Frontal cortex (tissue), 4 donors: ENCODE measurements around the gene LAYN. TPM values are rescaled to one million over a fixed set of nuclear protein-coding genes. Genes with fewer than 3 reads are reported as not detected.

Source experiments
- DNase-seq, 2 donors: peaks; one replicate each; pipeline ENCODE4 v3.0.0; 2012; ENCODE audit warnings: low spot score in 2 of 2
- FAIRE-seq: peaks from 2 replicates; lab custom pipeline; 2012; peaks lifted over from hg19 to GRCh38; lab: Jason Lieb, UNC
- total RNA-seq: library from RNA; depleted of rRNA; stranded (reverse); fragments of >200 nt; gene quantifications from one replicate; pipeline ENCODE4 v1.2.3, GENCODE V29; 2014
- donor health status: control.
- donor health status: control.
- donor health status: control.

Gene LAYN, protein sequence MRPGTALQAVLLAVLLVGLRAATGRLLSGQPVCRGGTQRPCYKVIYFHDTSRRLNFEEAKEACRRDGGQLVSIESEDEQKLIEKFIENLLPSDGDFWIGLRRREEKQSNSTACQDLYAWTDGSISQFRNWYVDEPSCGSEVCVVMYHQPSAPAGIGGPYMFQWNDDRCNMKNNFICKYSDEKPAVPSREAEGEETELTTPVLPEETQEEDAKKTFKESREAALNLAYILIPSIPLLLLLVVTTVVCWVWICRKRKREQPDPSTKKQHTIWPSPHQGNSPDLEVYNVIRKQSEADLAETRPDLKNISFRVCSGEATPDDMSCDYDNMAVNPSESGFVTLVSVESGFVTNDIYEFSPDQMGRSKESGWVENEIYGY
- total RNA-seq: 4.1 TPM

DNA sequence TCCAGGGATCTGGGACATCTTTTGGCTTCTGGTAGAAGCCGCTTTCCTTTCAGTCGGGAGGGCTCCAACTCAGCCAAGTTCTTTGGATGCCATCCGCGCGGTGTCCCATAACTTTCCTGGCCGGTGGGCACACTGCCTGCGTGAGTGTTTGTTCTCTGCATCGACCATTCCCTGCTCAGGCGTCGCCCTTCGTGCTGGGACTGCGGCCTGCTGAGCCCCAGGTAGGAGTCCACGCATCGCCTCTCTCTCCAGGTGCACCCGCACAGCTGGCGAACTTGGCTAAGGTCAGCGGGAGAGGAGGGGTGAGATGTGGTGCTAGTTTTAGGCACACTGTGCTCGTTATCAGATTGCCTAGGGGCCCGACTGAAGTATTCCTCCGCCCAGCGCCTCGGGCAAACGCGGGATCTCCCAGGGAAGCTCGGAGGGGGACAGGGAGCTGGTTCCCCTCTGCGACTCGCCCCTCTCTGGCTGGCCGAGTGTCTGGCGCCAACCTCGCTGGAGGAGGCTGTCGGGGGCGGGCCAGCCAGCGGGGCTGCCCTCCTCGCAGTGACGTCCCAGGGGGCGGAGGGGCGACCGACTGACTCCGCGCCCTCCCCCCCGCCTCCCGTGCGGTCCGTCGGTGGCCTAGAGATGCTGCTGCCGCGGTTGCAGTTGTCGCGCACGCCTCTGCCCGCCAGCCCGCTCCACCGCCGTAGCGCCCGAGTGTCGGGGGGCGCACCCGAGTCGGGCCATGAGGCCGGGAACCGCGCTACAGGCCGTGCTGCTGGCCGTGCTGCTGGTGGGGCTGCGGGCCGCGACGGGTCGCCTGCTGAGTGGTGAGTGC lies at the start of gene LAYN:
LAYN (plus strand) TSS at position 607 of the 823 bp plus-strand sequence; CDS start at position 731, 124 bp downstream.
- FAIRE-seq: no peak
- DNase-seq: peak; percentile 77 to 80

DNA sequence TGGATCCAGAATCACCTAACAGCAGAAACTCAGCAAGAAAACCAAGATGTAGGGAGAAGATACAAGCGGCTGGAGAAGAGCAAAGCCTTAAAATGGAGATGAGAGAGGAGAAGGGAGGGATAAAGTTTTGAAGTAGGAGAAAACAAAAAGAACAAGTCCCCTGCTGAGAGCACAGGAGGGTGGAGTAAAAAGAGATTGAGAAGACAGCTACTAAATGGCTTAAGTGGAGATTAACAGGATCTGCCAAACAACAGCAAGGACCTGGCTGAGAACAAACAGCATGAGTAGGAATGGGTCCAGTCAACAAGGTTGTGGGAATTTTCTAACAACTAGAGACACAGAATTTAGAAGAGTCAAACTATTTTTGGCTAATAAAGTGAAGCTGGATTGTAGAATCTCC lies 46.5 kb upstream of the LAYN start:
- DNase-seq (no peak), FAIRE-seq (no peak)

DNA sequence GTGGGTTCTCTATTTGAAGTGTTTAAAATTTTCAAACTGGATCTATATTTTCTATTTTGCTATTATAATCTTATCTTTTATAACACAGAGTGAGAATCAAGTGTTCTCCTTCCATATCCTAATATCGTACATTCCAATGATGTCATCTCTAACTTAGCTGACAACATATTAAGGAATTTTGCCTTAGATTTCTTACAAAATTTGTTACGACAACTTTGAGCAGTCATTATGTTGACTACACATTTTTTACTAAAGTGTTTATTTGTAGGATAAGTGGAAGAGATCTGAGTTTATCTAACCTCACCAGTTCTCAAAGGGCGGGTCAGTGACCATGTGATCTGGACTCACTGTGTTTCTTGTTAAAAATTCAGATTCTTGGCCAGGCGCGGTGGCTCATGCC lies 41.0 kb upstream of the LAYN start:
- no peak for FAIRE-seq
- no peak for DNase-seq

DNA sequence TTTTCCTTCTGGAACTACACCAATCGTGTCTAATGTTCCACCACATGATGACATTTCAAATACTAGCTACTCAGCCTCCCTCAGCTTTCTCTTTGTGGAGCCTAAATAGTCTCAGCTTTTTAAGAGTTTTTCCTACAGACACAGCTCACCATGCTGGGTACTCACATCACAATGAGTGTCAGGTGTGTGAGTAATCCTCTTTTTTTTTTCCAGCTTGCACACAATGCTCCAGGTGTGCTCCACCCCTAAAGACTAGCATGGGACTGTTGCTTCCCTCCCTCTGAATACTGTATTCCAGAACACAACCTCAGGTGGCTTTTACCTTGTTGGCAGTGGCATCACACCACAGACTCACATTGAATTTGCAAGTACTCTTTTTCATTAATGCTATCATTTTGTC lies 40.0 kb upstream of the LAYN start:
- DNase-seq: no peak
- no peak for FAIRE-seq

DNA sequence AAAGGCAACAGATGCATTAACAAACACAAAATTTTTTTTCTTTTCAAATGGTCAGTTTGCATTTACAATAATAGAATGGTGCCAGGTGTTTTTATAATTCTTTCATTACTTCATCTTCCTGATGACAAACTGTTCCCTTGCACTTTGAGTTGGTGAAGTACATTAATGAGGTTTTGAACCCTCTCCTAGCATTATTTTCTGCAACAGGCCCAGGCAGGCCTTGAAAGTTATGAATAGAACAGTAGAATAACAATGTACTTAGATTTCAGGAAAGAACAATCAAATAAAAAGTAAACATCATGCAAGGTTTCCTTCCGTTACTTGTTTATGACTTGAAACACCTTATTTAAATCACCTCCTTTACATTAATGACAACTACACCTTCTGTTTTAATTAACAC lies 37.9 kb upstream of the LAYN start:
- DNase-seq: no peak
- FAIRE-seq: no peak

DNA sequence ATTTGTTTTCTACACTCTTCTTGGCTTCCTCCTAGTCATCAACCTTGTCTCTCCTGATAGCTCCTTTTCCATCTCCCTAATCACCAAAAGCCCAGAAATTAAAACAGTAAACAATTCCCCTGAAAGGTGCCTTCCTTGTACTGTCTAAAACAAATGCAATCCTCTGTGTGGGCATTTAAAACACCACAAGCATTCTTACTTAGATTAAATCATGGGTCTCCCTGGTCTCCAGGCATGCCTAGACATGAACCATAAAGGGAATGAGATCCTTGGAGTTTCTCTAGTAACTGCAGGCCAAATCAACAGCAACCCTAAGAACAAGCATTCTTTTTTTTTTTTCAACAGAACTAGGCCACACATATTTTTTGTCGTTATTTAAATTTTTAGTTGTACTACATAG lies 30.2 kb upstream of the LAYN start:
- no peak for FAIRE-seq

DNA sequence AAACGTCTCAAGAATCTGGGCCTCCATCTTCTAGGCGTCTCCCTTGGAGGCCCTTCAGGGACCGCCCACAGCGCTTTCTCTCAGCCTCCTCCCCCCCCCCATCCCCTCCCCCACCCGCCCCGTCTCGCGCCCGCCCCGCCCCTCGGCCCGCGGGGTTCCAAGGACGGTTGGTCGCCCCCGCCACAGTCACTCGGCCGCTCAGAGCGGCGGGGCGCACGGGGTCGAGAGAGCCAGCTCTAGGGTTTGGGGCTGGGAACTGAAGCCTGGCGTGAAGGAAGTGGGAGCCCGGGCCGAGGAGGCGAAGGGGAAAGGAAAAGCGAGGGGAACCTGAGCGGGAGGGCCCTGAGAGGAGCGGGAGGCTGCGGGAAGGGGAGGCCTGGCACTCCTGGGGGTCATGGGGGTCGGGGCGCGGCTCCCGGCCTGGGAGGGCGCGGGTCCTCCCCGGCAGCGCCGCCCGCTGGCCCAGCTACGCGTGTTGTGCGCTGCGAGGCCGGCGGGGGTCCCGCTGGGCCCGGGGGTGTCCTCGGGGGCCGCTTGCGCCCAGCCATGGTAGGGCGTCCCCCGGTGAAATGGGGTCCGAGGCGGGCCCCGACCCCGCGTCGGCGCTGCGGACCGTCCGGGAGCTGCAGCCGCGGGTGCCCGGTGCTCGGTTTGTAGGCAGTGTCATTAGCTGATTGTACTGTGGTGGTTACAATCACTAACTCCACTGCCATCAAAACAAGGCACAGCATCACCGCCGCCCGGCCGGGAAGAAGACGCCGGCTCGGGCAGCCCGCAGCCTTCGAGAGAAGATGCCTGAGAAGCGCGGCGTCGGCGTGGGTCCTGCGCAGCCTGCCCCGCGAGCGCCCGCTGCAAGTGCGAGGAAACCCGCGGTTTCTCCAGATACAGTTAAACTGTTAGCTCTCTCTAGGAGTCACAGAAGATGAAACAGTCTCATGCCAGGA lies 28.0 kb upstream of the LAYN start, which contains the start of gene BTG4:
BTG4 (minus strand) TSS at position 91 of the 944 bp plus-strand sequence. CDS start 13,610 bp downstream, outside the sequence.
- FAIRE-seq (no peak), DNase-seq (peak; percentile 35 to 36)

More for the DNA sequence above, 30.2 kb upstream of the LAYN start:
- no peak for DNase-seq

DNA sequence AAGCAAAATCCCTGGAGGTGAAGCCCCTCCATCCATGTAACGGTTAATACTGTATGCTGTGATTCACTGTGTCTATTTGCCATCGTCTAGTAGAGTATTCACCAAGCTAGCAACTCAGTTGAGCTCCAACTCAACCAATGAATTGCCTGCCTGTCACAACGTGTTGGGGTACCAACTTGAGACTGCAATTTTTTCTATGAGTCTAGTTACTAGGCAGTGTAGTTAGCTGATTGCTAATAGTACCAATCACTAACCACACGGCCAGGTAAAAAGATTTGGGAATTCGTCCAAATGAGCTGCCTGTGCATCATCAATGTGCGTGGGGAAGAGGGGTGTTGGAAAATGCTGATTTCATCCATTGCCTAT lies 27.3 kb upstream of the LAYN start:
- FAIRE-seq (no peak), DNase-seq (no peak)

DNA sequence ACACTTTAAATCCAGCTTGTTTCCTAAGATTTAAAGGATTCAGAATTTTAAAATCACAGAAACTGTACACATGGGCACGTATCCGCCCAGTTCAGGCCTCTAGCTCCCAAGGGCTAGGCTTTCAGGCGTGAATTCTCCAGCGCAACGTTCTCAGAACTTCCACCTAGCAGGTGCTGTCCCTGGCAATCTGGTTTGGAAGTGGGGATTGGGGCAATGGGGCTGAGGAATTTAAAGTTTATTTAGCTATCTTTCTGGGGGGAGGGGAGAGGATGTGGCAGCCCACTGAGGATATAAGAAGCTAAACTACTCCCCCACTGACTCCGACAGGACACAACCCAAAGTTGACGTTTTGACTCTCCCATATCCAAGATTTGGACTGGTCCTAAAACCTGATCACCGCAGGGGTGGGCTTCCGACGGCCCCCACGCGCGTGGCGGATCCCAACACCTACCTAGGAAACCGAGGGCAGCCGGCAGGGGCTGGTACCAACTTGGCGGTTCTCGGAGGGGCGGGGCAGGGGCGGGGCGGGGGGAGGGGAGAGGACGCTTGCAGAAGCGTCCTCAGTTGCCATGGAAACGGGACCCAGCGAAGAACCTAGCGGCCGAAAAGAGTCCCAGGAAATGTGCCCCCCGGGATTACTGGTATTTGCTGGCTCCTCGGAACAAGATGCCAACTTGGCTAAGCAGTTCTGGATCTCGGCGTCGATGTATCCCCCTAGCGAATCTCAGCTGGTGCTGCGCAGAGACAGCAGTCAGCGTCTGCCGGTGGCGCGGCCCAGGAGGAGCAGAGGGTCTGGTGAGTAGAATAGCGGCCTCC lies 26.1 kb upstream of the LAYN start, which contains the start of gene HOATZ:
HOATZ (plus strand) TSS at position 563 of the 816 bp plus-strand sequence; CDS start at position 570, 7 bp downstream.
- FAIRE-seq (no peak), DNase-seq (peak; percentile 26 to 30)

DNA sequence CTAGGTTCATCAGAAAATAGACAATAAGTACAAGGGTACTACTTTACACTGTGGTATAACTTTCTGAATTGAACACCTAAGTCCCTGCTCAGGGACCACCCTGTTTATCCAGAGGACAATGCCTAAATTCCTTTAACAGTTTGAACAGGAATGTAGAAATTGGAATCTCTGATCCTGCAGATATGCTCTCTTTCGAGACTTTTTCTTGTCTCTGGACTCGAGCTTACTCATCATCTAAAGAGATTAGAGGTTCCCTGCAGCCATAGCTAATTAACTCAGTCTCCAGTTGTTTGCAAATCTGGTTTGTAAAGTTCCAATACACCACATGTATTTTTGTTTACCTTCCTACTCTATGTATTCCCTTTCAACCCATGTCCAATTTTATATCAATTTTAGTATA lies 24.9 kb upstream of the LAYN start:
- FAIRE-seq: no peak
- DNase-seq: no peak

DNA sequence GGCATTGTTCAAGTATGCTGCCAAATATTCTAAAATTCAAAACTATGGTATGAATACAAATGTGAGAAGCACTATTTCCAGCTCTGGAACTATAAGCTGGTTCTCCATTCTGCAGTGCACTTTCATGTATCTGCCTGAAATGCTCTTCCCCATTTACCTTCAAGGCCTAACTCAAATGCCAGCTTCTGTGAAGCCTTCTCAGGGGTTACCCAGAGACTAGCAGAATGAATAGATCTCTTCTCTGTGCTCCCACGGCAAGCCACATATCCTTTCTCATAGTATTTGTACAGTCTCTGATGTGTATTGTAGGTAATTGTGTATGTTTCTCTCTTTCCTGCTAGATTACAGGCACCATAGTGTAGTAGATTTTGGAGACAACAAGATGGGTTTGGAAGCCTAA lies 21.9 kb upstream of the LAYN start:
- DNase-seq (no peak), FAIRE-seq (no peak)

DNA sequence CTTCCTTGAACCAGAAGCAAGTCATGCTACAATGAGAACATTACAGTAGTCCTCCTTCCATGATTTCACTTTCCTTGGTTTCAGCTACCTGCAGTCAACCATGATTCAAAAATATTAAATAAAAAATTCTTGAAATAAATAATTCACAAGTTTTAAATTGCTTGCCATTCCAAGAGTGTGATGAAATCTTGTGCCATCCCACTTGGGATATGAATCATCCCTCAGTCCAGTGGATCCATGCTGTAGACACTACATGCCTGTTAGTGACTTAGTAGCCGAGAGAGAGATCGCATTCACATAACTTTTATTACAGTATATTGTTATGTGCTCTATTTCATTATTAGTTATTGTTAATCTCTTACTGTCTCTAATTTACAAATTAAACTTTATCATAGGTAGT lies 20.0 kb upstream of the LAYN start:
- no peak for FAIRE-seq
- no peak for DNase-seq

DNA sequence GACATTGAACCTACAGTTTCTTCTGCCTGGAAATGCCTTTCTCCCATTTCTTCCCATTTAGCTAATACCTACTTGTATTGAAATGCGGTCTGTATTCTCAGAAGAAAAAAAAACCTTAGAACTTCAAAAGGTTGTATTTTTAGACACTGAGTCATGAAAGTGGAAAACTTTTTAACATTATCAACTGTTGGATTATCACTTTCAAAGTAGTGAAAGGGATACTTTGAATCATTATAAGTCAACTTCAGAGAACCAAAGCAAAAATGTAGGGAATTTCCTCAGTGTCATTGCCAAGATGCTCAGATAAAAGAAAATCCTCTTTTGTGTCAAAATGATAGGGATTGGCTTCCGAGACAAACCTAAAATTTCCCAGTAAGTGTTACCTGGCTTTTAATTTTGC lies 19.4 kb upstream of the LAYN start:
- no peak for FAIRE-seq
- no peak for DNase-seq

DNA sequence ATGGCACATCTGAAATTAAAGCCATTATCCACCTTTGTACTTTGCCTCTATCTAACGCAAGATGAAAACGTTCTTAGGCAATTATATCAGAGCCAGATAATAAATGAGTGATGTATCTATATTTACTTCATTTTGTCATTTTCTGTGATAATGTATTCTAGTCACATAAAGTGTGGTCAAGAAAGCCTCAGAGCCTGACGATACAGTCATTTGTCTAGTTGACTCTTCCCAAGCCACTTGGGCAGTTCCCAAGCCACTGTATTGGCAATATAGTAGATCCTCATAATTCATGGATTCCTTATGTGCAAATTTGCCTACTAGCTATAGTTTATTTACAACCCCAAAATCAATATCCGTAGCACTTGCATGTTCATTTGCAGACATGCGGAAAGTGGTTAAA lies 18.1 kb upstream of the LAYN start:
- no peak for DNase-seq
- no peak for FAIRE-seq

DNA sequence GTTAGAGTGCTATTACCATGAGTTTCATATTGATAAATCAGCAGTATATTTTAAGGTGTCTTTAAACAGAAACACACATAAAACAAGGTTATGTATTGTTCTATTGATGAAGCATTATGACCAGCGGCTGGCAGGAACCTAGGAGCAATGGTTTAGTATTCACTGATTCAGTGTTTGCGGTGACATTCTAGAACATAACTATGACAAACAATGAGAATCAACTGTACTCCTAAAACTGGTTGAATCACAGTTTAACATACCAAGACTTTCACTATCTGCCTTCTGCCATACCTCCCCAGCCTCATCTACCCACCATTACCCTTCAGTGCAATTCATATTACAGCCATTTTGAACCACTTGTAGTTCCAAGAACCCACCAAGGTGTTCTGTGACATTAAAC lies 17.2 kb upstream of the LAYN start:
- FAIRE-seq (no peak), DNase-seq (no peak)

DNA sequence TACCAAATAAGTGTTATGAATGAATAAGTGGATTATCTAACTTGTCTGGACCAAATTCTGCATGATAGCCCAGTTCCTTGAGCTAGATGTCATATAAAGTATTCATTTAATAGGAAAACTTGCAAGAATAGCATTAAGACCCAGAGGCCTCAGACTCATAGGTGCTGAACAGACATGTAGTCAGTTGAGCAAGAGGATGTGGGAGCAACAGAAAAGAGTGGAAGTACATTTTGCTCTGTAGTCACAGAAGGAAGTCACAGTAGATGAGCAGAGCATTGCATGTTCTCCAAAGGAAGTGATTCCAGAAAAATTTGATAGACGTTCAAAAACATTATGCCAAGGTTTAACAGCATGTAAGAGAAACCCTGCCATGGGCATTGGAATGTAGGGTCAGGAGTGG lies 16.5 kb upstream of the LAYN start:
- DNase-seq (no peak), FAIRE-seq (no peak)

DNA sequence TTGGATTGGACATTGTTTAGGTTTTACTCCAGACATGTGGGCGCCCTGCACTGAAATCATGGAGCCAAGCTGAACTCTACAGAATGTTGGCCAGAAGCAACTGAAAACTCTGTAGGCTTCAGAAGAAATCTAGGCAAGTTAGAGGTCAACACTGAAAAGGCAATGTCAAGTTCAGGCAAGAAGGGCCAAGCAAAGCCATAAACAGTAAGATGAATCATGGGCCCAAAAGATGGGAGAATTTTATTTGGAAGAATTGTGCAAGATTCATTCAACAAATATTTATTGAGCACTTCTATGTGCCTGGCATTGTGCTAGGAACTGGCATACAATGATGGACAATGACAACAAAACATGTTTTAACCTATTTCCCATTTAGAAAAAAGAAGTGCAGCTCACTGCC lies 15.1 kb upstream of the LAYN start:
- DNase-seq (no peak), FAIRE-seq (no peak)

DNA sequence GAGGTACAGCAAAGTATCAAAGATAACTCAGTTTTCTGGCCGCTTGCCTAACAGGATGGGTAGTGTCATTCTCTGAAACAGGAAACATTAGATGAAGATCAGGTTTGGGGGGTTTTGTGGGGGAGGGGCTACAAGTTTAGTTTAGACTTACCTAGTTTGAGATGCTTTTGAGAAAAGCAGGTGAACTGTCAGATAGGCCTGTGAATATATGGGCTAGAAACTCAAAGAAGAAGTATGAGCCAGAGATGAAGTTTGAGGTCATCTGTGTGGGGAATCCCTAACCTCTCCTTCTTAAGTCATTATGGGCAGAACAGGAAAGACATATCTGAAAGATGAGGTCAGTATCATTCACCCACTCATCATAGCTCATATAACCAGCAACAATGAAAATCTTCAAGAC lies 14.0 kb upstream of the LAYN start:
- no peak for FAIRE-seq
- no peak for DNase-seq

DNA sequence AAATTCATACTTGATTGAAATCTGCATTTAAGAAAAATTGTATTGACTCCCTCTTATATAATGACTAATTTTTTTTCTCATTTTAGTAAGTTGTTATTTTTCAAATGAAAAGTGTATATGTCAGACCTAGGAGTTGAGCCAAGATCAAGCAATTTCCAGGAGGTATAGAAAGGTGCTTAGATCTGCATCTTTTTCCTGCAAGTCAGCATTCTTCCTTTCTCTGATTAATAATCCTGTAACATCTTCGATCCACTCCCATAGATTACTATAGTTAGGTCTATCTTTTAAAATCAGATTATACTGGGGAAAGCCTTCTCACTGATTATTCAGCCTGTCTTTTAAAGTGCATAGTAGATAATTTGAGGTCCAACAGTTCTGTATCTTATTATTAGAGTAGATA lies 13.2 kb upstream of the LAYN start:
- no peak for FAIRE-seq

More for the DNA sequence above, 13.2 kb upstream of the LAYN start:
- no peak for DNase-seq
